SK-N-MC (cell line): ENCODE data around the gene HOTAIR.

Source experiments
- EZH2 ChIP-seq: fragments of 200-600 bp; sonication (generic); IDR thresholded peaks from one replicate; pipeline ENCODE4 v1.6.1; 2017; ENCODE audit warnings: antibody characterized with exemption
- FOXP2 ChIP-seq: optimal IDR thresholded peaks from 2 replicates; pipeline ENCODE3; 2011; ENCODE audit warnings: mild to moderate bottlenecking, moderate library complexity; ENCODE audit not compliant: insufficient read depth; ENCODE audit errors: extremely low read length, control extremely low read depth
- POLR2AphosphoS5 ChIP-seq: IDR thresholded peaks from 2 replicates; pipeline ENCODE4 v1.6.1; 2012; ENCODE audit warnings: mild to moderate bottlenecking, low read depth, low read length, borderline replicate concordance

DNA sequence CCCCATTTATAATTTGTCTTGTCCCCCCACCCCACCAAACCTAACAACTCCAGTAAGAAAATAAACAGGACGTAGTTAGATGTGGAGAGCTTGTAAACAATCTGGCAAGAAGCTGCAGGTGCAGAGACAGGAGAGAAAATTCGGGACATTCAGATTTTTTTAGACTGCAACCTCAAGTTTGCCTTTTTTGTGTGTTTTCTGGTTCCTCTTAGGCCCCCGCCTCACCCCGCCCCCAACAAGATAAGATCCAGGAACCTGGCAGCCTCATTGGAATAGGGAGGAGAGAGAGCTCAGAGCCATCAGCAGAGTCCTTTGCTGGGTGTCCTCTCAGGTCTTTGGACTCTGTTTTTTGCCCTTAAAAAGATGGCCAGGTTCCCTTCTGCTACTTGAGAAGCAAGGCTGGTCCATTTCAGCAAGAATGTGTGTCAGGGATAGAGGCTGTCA is 13.1 kb upstream of the HOTAIR start:
- no peak for TF ChIP-seq POLR2AphosphoS5
- no peak for TF ChIP-seq EZH2
- TF ChIP-seq FOXP2, result no peak
